22Rv1 (cell line): ENCODE results near the gene STX18.

ENCODE experiments used
- H3K27ac ChIP-seq: fragments of 450-650 bp; 2 replicates; pipeline ENCODE4 v1.5.1; 2017
- ZFX ChIP-seq: fragments of 450-650 bp; IDR thresholded peaks from 2 replicates; pipeline ENCODE4 v1.6.1; 2017; ENCODE audit warnings: antibody characterized with exemption, borderline replicate concordance
- TF ChIP-seq, protein P1 (sequence below): fragments of 450-650 bp; IDR thresholded peaks from 2 replicates; pipeline ENCODE4 v1.5.1; 2017; ENCODE audit warnings: mild to moderate bottlenecking

Gene STX18

DNA sequence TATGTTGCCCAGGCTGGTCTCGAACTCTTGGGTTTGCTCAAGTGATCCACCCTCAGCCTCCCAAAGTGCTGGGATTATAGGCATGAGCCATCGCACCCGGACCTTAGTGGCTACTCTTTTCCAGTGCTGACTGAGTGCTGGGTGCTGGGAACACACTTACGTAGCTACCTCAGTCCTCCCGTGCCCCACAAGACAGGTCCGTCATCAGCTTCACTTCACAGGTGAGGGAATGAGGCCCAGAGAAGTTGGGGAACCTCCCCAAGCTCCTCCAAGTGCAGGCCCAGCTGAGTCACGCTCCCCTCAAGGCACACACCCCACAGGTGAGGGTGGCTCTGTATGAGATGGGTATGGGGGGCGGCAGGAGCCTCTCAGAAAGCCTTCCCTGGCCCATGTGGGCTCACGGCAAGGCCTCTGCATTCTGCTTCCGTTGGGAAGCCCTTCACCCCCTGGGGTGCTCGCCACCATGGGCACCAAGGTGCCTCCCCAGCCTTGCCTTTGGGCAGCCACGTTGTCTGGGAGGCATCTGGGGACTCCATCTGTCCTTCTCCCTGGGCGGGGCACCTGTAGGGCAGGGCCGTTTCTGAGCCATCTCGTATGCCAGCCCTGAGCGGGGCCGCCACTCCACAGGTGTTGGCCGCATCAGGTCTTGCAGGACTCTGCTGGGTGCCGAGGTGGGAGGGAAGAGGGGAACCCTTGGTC, 126.6 kb downstream of the STX18 start:
- no peak overlapping the region for H3K27ac ChIP-seq
- TF ChIP-seq ZFX: no peak
- TF ChIP-seq, protein P1, sequence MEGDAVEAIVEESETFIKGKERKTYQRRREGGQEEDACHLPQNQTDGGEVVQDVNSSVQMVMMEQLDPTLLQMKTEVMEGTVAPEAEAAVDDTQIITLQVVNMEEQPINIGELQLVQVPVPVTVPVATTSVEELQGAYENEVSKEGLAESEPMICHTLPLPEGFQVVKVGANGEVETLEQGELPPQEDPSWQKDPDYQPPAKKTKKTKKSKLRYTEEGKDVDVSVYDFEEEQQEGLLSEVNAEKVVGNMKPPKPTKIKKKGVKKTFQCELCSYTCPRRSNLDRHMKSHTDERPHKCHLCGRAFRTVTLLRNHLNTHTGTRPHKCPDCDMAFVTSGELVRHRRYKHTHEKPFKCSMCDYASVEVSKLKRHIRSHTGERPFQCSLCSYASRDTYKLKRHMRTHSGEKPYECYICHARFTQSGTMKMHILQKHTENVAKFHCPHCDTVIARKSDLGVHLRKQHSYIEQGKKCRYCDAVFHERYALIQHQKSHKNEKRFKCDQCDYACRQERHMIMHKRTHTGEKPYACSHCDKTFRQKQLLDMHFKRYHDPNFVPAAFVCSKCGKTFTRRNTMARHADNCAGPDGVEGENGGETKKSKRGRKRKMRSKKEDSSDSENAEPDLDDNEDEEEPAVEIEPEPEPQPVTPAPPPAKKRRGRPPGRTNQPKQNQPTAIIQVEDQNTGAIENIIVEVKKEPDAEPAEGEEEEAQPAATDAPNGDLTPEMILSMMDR: no peak

DNA sequence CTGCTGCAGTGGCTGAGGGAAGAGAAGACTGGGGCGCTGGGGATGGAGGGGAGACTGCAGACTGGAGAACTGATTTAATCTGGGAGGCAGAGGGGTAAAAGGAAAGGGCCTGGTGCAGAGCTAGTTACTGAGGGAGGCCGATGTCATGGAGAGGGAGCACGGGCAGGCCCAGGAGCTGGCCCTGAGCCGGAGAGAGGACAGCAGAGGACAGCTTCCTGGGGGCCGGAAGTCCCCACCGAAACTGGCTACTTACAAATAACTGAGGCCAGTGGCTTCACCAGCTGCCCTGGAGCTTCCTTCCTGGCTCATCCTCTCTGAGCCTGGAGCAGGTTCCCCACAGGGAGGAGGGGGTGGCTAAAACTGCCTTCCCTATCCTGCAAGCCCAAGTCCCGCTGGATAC, 128.0 kb downstream of the STX18 start:
- TF ChIP-seq, protein P1: no peak
- no peak for TF ChIP-seq ZFX
- H3K27ac ChIP-seq: no peak overlapping the region

DNA sequence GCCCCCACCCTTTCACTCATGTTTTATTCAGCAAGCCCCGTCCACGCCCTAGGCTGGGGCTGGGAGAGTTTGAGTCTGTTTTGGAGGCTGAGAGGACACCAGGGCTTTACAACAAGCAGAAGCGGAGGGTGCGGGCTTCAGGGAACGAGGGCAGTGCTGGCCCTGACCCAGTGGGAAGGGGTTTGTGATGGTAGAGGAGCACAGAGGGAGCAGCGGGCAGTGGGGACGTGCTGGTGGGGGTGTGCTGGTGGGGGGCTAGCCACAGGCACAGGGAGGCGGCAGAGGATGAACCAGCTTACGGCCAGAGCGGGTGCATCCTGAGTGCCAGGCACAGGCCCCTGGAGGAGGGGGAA, 128.5 kb downstream of the STX18 start:
- no peak overlapping the region for H3K27ac ChIP-seq

DNA sequence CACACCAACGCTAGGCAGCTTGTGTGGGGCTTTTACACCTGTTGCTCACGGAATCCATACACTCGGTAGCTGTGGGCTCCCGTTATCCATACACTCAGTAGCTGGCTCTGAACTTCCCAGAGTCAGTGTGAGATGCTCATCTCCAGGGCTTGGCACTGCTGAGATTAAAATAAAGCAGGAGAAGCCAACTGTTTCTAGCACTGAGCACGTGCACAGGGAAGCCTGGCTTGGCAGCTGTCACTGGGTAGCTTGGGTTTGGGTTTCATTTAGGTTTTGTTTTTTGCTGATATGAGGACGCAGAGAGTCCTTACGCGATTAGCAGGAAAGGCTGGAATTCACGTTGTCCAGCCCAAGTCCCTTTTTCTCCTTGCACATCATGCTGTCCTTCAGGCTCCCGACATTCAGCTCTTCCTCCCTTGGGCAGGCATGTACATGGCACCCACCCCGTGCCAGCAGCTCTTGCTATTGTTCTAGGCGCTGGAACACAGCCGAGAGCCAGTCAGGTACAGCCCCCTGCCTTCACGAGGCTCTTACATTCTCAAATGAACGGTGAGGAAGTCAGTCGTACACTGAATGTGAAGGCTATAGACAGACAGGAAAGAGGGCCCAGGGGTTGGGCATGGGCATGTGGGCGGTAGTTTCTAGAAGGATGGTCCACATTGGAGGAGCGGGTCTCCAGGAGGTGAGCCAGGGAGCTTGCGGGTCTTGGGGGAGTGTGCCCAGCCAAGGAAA, 129.0 kb downstream of the STX18 start:
- no peak overlapping the region for H3K27ac ChIP-seq
- TF ChIP-seq, protein P1: no peak
- TF ChIP-seq ZFX: no peak

More for the DNA sequence above, 128.5 kb downstream of the STX18 start:
- TF ChIP-seq, protein P1: no peak
- no peak for TF ChIP-seq ZFX

DNA sequence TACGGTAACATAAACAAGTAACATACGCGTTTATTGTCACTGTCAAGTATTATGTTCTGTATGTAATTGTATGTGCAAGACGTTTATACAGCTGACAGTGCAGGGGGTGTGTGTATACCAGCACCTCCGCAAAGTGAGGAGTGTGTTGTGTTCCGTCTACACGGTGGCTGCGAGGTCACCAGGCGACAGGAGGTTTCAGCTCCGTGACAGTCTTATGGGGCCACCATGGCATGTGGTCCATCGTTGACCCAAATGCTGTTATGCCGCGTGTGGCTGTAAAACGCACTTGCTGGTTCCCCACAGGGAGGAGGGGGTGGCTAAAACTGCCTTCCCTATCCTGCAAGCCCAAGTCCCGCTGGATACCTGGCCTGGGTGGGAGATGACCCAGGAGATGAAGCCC, 129.9 kb downstream of the STX18 start:
- no peak overlapping the region for H3K27ac ChIP-seq
- TF ChIP-seq, protein P1: no peak
- TF ChIP-seq ZFX: no peak

DNA sequence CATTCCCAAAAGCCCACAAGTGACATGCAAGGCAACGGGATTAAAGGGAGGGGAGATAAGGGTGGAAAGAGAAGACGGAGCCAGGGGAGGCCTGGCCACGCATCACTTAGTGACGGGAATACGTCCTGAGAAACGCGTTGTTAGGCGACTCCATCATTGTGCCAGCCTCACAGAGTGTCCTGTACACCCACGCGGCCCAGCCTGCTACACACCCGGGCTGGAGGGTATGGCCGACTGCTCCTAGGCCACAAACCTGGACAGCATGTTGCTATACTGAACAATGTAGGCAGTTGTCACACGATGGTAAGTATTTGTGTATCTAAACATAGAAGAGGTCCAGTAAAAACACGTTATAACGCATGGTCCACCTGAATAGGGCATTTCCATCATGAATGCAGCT, 131.6 kb downstream of the STX18 start:
- TF ChIP-seq ZFX: no peak
- TF ChIP-seq, protein P1: no peak
- H3K27ac ChIP-seq: no peak overlapping the region

DNA sequence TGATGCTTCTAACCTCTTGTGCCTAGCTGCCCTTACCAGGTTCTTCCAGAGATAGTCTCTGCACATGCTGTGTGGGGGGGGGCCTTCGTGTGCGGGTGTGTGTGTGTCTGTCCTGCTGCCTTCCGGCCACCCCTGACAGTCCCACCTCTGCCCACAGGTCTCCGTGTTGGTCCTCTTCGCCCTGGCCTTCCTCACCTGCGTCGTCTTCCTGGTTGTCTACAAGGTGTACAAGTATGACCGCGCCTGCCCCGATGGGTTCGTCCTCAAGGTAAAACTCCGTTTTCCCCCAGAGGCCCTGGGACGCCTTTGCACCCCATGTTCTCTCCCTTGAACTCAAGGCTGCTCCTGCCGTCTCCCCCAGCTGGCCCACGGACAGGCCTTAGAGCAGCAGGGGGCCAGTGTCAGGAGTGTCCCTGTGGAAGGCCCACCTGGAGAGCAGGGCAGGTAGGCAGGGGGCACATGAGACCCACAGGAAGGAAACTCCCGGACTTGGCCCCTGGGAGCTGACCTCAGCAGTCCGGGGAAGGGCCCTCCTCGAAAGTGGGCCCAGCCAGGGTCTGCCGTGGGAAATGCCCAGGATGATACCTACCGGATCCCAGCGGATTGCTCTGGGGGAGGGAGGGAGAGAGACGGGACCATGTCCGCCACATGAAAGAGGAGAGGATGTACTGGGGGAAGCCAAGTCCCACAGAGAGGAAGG, 132.3 kb downstream of the STX18 start:
- no peak overlapping the region for H3K27ac ChIP-seq
- no peak for TF ChIP-seq ZFX
- TF ChIP-seq, protein P1: no peak
